Measurements from ENCODE around the gene RAD18.

The RAD18 gene

GRCh38 chr3:8964436-8965370, 1.4 kb upstream of the RAD18 start:
- no peak for DNase-seq (ENCODE audit: low spot score)

GRCh38 chr3:8962226-8962861, 928 bp downstream of the RAD18 start:
- no peak for DNase-seq (ENCODE audit: low spot score)

GRCh38 chr3:8959668-8960067, 3.6 kb downstream of the RAD18 start:
- DNase-seq (ENCODE audit: low spot score), result no peak

GRCh38 chr3:8954938-8955763, 8.1 kb downstream of the RAD18 start:
- no peak for DNase-seq (ENCODE audit: low spot score)

- no peak for DNase-seq (ENCODE audit: low spot score)
Observed at GRCh38 chr3:8953313-8953712, 10.0 kb downstream of the RAD18 start.

- DNase-seq (ENCODE audit: low spot score), result no peak
Observed at GRCh38 chr3:8952130-8952529, 11.1 kb downstream of the RAD18 start.

- DNase-seq (ENCODE audit: low spot score), result no peak
Observed at GRCh38 chr3:8945890-8946600, 17.2 kb downstream of the RAD18 start.

GRCh38 chr3:8942746-8943488, 20.4 kb downstream of the RAD18 start:
- no peak for DNase-seq (ENCODE audit: low spot score)

GRCh38 chr3:8942115-8942514, 21.2 kb downstream of the RAD18 start:
- no peak for DNase-seq (ENCODE audit: low spot score)

GRCh38 chr3:8938021-8938420, 25.3 kb downstream of the RAD18 start:
- DNase-seq (ENCODE audit: low spot score), result peak; percentile 8

- no peak for DNase-seq (ENCODE audit: low spot score)
Observed at GRCh38 chr3:8937064-8938020, 25.9 kb downstream of the RAD18 start.

- DNase-seq (ENCODE audit: low spot score), result no peak
Observed at GRCh38 chr3:8932507-8932906, 30.8 kb downstream of the RAD18 start.

- DNase-seq (ENCODE audit: low spot score), result no peak
Observed at GRCh38 chr3:8931342-8931741, 31.9 kb downstream of the RAD18 start.

GRCh38 chr3:8929860-8930259, 33.4 kb downstream of the RAD18 start:
- no peak for DNase-seq (ENCODE audit: low spot score)

- no peak for DNase-seq (ENCODE audit: low spot score)
Observed at GRCh38 chr3:8914491-8914890, 48.8 kb downstream of the RAD18 start.

- DNase-seq (ENCODE audit: low spot score), result no peak
Observed at GRCh38 chr3:8911781-8912180, 51.5 kb downstream of the RAD18 start.

- no peak for DNase-seq (ENCODE audit: low spot score)
Observed at GRCh38 chr3:8909160-8909559, 54.1 kb downstream of the RAD18 start.

- no peak for DNase-seq (ENCODE audit: low spot score)
Observed at GRCh38 chr3:8903191-8903590, 60.1 kb downstream of the RAD18 start.

- no peak for DNase-seq (ENCODE audit: low spot score)
Observed at GRCh38 chr3:8900869-8901268, 62.4 kb downstream of the RAD18 start.

- DNase-seq (ENCODE audit: low spot score), result no peak
Observed at GRCh38 chr3:8899876-8900460, 63.3 kb downstream of the RAD18 start.
